OCI-LY7 (cell line): ENCODE measurements around the gene FAM76B.

ENCODE experiments used
- EZH2phosphoT487 ChIP-seq: fragments of 200-600 bp; sonication (generic); IDR thresholded peaks from 2 replicates; pipeline ENCODE4 v1.6.1; 2018; ENCODE audit warnings: low read depth, borderline replicate concordance, mild to moderate bottlenecking, mixed run types, antibody characterized with exemption, low read length, moderate library complexity, mixed read lengths
- TF ChIP-seq, protein P1 (sequence below): fragments of 200-600 bp; sonication (generic); conservative IDR thresholded peaks from 2 replicates; pipeline ENCODE4 v1.5.1; 2014; ENCODE audit warnings: mild to moderate bottlenecking, antibody characterized with exemption, low read length, moderate library complexity, mixed read lengths

DNA sequence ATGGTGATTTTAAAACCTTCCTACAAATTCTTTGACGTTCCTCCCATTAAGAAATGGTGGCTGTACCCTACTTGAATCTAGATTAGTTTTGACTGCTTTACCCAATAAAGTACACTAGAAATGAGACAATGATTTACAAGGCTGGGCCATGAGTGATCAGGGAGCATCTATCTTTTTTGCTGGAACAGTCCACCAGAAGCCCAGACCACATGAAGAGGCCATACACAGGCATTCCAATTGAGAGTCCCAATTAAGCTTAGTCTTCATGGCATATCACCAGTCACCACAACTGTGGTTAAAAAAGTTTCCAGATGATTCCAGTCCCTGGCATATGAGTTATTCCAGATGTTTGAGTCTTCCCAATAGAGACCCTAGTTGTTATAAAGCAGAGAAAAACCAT lies 39.5 kb downstream of the FAM76B start:
- TF ChIP-seq, protein P1, sequence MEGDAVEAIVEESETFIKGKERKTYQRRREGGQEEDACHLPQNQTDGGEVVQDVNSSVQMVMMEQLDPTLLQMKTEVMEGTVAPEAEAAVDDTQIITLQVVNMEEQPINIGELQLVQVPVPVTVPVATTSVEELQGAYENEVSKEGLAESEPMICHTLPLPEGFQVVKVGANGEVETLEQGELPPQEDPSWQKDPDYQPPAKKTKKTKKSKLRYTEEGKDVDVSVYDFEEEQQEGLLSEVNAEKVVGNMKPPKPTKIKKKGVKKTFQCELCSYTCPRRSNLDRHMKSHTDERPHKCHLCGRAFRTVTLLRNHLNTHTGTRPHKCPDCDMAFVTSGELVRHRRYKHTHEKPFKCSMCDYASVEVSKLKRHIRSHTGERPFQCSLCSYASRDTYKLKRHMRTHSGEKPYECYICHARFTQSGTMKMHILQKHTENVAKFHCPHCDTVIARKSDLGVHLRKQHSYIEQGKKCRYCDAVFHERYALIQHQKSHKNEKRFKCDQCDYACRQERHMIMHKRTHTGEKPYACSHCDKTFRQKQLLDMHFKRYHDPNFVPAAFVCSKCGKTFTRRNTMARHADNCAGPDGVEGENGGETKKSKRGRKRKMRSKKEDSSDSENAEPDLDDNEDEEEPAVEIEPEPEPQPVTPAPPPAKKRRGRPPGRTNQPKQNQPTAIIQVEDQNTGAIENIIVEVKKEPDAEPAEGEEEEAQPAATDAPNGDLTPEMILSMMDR: no peak
- no peak for TF ChIP-seq EZH2phosphoT487
